LNCAP (cell line): ENCODE results near the gene AMBN.

Experiments
- TF ChIP-seq, protein P1 (sequence below): fragments of 450-650 bp; IDR thresholded peaks from 2 replicates; pipeline ENCODE4 v1.5.1; 2017; ENCODE audit warnings: mild to moderate bottlenecking

Gene AMBN

DNA sequence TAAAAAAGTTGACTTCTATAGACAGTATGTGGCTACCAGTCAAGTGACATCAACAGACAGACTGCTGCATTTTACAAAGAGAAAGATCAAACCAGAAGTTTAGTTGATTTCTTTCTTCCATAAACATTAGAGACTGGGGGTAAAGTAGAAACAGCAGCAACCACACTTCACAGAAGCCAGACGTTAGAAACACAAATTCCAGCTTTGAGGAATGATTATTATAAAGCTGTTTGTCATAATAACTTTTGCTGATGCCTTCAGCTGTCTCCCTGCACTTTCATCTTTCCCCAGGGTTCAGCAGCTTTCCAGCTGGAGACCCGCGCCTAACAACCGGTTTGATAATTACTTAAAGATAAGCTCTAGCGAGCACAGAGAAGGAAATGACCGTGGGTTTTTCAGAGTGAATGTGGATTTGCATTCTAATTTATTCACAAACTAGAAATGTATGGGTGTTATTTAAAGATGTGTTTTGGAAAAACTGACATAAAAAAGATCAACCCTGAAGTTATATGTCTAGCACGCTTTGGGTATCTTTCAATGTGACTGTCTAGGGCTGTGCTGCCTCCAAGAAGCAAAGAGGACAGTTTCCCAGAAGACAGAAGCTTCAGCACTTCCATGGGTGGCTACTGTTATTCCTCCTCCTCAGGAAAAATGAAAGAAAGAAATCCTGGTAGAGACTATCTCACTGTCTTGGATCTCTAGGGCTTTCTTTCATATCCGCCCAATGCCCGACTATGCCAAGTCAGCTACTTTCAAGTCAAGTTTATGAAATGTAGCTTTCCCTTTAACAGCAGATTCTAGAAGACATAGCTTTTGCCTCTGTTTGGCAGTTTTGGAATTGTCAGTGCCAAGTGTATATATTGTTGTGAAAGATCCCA, 21.5 kb downstream of the AMBN start:
- TF ChIP-seq, protein P1, sequence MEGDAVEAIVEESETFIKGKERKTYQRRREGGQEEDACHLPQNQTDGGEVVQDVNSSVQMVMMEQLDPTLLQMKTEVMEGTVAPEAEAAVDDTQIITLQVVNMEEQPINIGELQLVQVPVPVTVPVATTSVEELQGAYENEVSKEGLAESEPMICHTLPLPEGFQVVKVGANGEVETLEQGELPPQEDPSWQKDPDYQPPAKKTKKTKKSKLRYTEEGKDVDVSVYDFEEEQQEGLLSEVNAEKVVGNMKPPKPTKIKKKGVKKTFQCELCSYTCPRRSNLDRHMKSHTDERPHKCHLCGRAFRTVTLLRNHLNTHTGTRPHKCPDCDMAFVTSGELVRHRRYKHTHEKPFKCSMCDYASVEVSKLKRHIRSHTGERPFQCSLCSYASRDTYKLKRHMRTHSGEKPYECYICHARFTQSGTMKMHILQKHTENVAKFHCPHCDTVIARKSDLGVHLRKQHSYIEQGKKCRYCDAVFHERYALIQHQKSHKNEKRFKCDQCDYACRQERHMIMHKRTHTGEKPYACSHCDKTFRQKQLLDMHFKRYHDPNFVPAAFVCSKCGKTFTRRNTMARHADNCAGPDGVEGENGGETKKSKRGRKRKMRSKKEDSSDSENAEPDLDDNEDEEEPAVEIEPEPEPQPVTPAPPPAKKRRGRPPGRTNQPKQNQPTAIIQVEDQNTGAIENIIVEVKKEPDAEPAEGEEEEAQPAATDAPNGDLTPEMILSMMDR: no peak

DNA sequence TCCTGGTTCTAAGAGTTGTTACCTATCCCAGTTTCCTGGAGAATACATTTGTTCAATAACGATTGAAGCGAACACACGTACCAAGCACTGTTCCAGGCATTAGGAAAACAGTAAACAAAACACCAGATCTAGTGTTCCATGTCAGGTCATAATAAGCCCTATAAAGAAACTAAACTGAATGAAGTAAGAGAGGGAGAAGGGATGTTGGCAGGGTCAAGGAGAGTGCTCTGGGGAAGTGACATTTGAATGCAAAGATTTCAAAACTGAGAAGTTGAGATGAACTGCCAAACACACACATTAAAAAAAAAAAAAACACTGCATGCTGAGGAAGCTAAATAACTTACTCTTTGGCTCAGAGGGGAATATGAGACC, 22.1 kb downstream of the AMBN start:
- TF ChIP-seq, protein P1: no peak

DNA sequence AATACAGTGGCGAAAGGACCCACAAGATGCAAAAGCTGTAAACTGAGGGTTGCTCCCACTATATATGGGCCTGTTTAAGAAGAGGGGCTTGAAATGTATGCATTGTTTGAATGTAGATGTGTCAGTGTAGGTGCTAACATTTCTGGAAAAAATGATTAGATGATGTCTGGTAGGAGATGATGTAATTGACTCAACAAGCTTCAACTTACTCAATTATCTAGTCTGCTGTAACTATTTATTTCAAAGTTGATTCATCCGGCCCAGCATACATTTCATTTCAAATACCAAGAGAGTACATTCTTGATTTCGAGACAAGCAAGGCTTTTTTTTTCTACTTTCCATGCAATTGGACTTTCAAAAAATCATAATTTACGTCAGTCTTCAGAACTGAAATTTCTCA, 27.2 kb downstream of the AMBN start:
- TF ChIP-seq, protein P1: no peak

DNA sequence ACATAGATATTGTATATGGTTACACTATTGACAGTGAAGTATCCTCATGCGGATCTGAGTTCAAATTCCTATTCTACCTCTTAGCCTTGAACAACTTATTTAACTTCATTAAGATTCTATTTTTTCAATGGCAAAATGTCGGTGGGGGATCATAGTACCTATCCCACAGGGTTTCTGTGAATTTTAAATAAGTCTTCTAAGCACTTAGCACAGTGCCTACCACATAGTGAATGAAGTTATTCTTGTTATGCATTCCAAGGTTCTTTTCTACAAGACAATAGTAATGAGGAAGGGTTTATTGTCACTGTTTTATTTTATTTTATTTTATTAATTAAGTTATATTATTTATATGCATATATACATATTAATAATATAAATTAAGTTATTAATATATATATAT, 27.7 kb downstream of the AMBN start:
- TF ChIP-seq, protein P1: no peak

DNA sequence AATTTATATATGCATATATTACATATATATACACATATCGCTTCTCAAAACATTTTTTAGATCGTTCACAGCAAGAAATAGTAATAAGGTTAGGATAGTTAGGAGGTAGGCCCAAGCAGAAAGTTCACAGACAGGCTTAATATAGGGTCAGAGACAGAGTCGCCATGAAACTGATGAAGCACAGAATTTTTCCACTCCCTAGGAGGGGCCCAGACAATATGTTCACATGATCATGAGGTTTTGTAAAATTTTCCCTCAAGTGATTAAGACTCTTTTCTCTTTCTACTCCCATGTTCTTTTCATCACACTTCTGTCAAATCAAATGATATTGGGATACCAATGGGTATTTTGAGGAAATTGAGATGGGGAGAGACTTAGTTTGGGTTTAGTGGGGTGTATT, 31.3 kb downstream of the AMBN start:
- TF ChIP-seq, protein P1: no peak

DNA sequence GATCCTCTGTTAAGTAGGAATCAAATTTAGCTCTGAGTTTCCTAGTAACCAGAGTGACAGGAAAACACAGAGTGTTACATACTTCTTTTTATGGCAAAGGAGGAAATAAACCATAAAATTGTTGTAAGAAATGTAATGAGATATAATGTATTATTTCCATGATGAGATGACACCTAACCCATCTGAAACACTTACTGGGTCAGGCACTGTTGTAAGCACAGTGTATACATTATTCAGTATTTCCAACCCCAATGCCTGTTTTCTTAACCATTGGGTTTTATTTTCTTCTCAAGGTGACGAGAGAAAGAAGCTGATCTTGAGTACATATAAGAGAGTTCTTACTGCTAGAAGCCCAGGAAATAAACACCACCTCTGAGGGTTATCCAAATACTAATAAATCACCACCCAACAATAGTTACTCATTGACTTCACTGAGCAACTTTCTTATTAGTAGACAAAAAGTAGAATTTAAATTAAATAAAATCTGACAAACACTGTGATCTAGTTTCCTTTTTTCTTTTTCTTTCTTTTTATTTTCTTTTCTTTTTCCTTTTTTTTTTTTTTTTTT, 32.3 kb downstream of the AMBN start:
- TF ChIP-seq, protein P1: no peak

DNA sequence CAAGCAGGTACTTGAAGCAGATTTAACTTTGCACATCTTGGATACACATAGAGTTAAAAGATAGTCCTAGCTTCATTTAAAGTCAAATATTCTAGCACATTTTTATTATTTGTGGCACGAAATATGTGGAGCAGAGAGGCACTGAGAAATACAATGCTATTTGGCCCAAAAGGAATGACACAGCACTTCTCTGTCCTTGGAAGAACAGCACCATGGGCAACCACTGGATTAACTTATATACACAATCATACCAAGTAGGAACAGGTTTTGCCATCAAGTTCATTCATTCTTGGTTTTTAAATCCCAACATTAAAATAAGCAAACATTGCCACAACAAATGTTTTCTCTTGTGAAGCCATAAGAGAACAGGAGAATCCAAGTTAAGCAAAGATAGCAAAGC, 35.6 kb downstream of the AMBN start:
- TF ChIP-seq, protein P1: no peak
